H1 (cell line): ENCODE data around the gene PRRT4. TPM values are rescaled to one million over a fixed set of nuclear protein-coding genes. Genes with fewer than 3 reads are reported as not detected.

Source experiments
- CTCF ChIA-PET: fragments of 300-600 bp; sonication (Branson Sonifier 250); formaldehyde crosslinking; loops from one replicate; lab custom pipeline; 2021; ENCODE audit not compliant: partially characterized antibody; lab: Charles Lee
- POLR2A ChIA-PET: fragments of 300-600 bp; sonication (Branson Sonifier 250); formaldehyde crosslinking; loops from one replicate; lab custom pipeline; 2021; ENCODE audit warnings: inconsistent platforms; ENCODE audit not compliant: partially characterized antibody; lab: Charles Lee
- DNase-seq, 2 experiments: peaks; one replicate each; pipeline versions ENCODE4 v3.0.0 to v3.0.0-alpha.2; 2010 to 2022; ENCODE audit warnings: low spot score in 2 of 2, low read depth in 1 of 2, mixed read lengths in 1 of 2
- FAIRE-seq: peaks from 2 replicates; lab custom pipeline; 2011; peaks lifted over from hg19 to GRCh38; lab: Jason Lieb, UNC
- H2AFZ ChIP-seq: 2 replicates; pipeline ENCODE4 v1.8.1; 2012; ENCODE audit warnings: low read length, inconsistent platforms
- H2AK5ac ChIP-seq: 2 replicates; pipeline ENCODE4 v1.6.1; 2013; ENCODE audit warnings: low read depth, low read length
- H2BK120ac ChIP-seq: replicated peaks from 2 replicates; pipeline ENCODE3; 2013; ENCODE audit warnings: low read depth, low read length, inconsistent platforms
- H2BK12ac ChIP-seq: 2 replicates; pipeline ENCODE4 v1.6.1; 2013; ENCODE audit warnings: low read depth, low read length
- H2BK15ac ChIP-seq: 2 replicates; pipeline ENCODE4 v1.6.1; 2013; ENCODE audit warnings: low read length
- H2BK20ac ChIP-seq: 2 replicates; pipeline ENCODE4 v1.6.1; 2013; ENCODE audit warnings: low read length
- H2BK5ac ChIP-seq: 2 replicates; pipeline ENCODE4 v1.6.1; 2013; ENCODE audit warnings: low read depth, low read length
- H3K14ac ChIP-seq: 2 replicates; pipeline ENCODE4 v1.6.1; 2013; ENCODE audit warnings: inconsistent platforms; ENCODE audit not compliant: insufficient read length
- H3K18ac ChIP-seq: 2 replicates; pipeline ENCODE4 v1.6.1; 2013; ENCODE audit warnings: low read length; ENCODE audit errors: extremely low read depth
- H3K23ac ChIP-seq: 2 replicates; pipeline ENCODE4 v1.6.1; 2013; ENCODE audit warnings: inconsistent platforms; ENCODE audit not compliant: insufficient read length
- H3K23me2 ChIP-seq: 2 replicates; pipeline ENCODE4 v1.6.1; 2013; ENCODE audit warnings: low read depth, low read length
- H3K27ac ChIP-seq: 2 replicates; pipeline ENCODE4 v1.6.1; 2011; ENCODE audit warnings: low read depth, low read length, inconsistent platforms
- H3K27me3 ChIP-seq, 4 experiments: replicated peaks in 1 of 4; 1 replicate in 1 of 4; 2 replicates in 3 of 4; pipeline versions ENCODE4 v1.6.1 to v1.8.1; 2011 to 2013; ENCODE audit warnings: low read length in 3 of 4, mild to moderate bottlenecking in 3 of 4, inconsistent platforms in 2 of 4, mixed read lengths in 2 of 4, moderate library complexity in 1 of 4; ENCODE audit not compliant: control insufficient read depth in 3 of 4, insufficient read depth in 3 of 4; ENCODE audit errors: extremely low read depth in 1 of 4
- H3K36me3 ChIP-seq, 4 experiments: 2 replicates each; pipeline versions ENCODE4 v1.6.1 to v1.8.1; 2011 to 2013; ENCODE audit warnings: mild to moderate bottlenecking in 4 of 4, low read length in 3 of 4, moderate library complexity in 2 of 4, control low read depth in 1 of 4, inconsistent platforms in 1 of 4; ENCODE audit not compliant: insufficient read depth in 4 of 4, control insufficient read depth in 2 of 4
- H3K4ac ChIP-seq: replicated peaks from 2 replicates; pipeline ENCODE3; 2013; ENCODE audit warnings: low read length, low read depth, mixed read lengths, inconsistent platforms; ENCODE audit not compliant: insufficient read length
- H3K4me1 ChIP-seq, 4 experiments: replicated peaks in 1 of 4; 1 replicate in 1 of 4; 2 replicates in 3 of 4; pipeline versions ENCODE4 v1.6.1 to v1.8.1; 2011 to 2013; ENCODE audit warnings: low read length in 3 of 4, inconsistent platforms in 2 of 4, mixed read lengths in 1 of 4; ENCODE audit not compliant: insufficient read depth in 4 of 4, control insufficient read depth in 3 of 4
- H3K4me2 ChIP-seq, 2 experiments: 2 replicates each; pipeline versions ENCODE4 v1.6.1 to v1.8.1; 2011 to 2013; ENCODE audit warnings: low read depth in 2 of 2, low read length in 2 of 2, control low read depth in 1 of 2, inconsistent platforms in 1 of 2, mild to moderate bottlenecking in 1 of 2; ENCODE audit not compliant: insufficient read depth in 1 of 2
- H3K4me3 ChIP-seq, 4 experiments: fragments of 200-600, 300-600 bp in 1 of 4; sonication (generic), shearing (Covaris generic), sonication (Bioruptor Twin) in 1 of 4; 2 replicates each; pipeline versions ENCODE4 v1.5.1 to v1.8.1; 2011 to 2016; ENCODE audit warnings: low read length in 4 of 4, low read depth in 3 of 4, control low read depth in 2 of 4, inconsistent platforms in 2 of 4, mild to moderate bottlenecking in 2 of 4, mixed read lengths in 1 of 4, moderate library complexity in 1 of 4; ENCODE audit not compliant: insufficient read depth in 2 of 4; ENCODE audit errors: extremely low read depth in 1 of 4
- H3K56ac ChIP-seq: replicated peaks from 2 replicates; pipeline ENCODE3; 2013; ENCODE audit warnings: low read depth, mild to moderate bottlenecking, mixed read lengths, low read length, inconsistent platforms; ENCODE audit not compliant: insufficient read length
- H3K79me1 ChIP-seq: 2 replicates; pipeline ENCODE4 v1.6.1; 2013; ENCODE audit warnings: low read depth, low read length, control low read depth
- H3K79me2 ChIP-seq, 2 experiments: 2 replicates each; pipeline versions ENCODE4 v1.6.1 to v1.8.1; 2012 to 2013; ENCODE audit warnings: low read length in 2 of 2, mild to moderate bottlenecking in 2 of 2, inconsistent platforms in 1 of 2; ENCODE audit not compliant: insufficient read depth in 2 of 2, control insufficient read depth in 1 of 2
- H3K9ac ChIP-seq, 4 experiments: replicated peaks in 1 of 4; 1 replicate in 1 of 4; 2 replicates in 3 of 4; pipeline versions ENCODE4 v1.6.1 to v1.8.1; 2011 to 2013; ENCODE audit warnings: low read depth in 3 of 4, low read length in 3 of 4, control low read depth in 2 of 4, mild to moderate bottlenecking in 2 of 4, moderate library complexity in 2 of 4, inconsistent platforms in 1 of 4; ENCODE audit errors: extremely low read depth in 1 of 4
- H3K9me3 ChIP-seq, 2 experiments: 2 replicates each; pipeline versions ENCODE4 v1.6.1 to v1.8.1; 2012 to 2013; ENCODE audit warnings: mild to moderate bottlenecking in 2 of 2, moderate library complexity in 2 of 2, control low read depth in 1 of 2, inconsistent platforms in 1 of 2, low read depth in 1 of 2, low read length in 1 of 2, mixed read lengths in 1 of 2; ENCODE audit not compliant: insufficient read depth in 2 of 2
- H4K20me1 ChIP-seq, 2 experiments: replicated peaks in 1 of 2; 2 replicates each; pipeline versions ENCODE3 to v1.8.1; 2011 to 2013; ENCODE audit warnings: inconsistent platforms in 2 of 2, low read length in 2 of 2, mild to moderate bottlenecking in 1 of 2; ENCODE audit not compliant: insufficient read depth in 2 of 2, control insufficient read depth in 1 of 2
- H4K5ac ChIP-seq: 2 replicates; pipeline ENCODE4 v1.6.1; 2013; ENCODE audit warnings: low read length, low read depth, mixed read lengths, inconsistent platforms; ENCODE audit not compliant: insufficient read length
- H4K8ac ChIP-seq: 2 replicates; pipeline ENCODE4 v1.8.0; 2013; ENCODE audit warnings: mild to moderate bottlenecking, moderate library complexity, low read length, inconsistent platforms; ENCODE audit not compliant: insufficient read depth; ENCODE audit errors: extremely low read depth
- H4K91ac ChIP-seq: replicated peaks from 2 replicates; pipeline ENCODE3; 2013; ENCODE audit warnings: low read length, mixed read lengths, inconsistent platforms; ENCODE audit not compliant: insufficient read length
- ASH2L ChIP-seq: fragments of 200-600, 300-600 bp; sonication (generic); IDR thresholded peaks from one replicate; pipeline ENCODE4 v1.7.1; 2017; ENCODE audit warnings: low read length
- KDM5A ChIP-seq: fragments of 200-600 bp; IDR thresholded peaks from 2 replicates; pipeline ENCODE4 v1.7.1; 2012; ENCODE audit warnings: mild to moderate bottlenecking, low read length, inconsistent platforms, mixed read lengths
- SUZ12 ChIP-seq: fragments of 200-600 bp; sonication (generic); IDR thresholded peaks from 2 replicates; pipeline ENCODE4 v1.6.1; 2012; ENCODE audit warnings: mild to moderate bottlenecking, inconsistent platforms, low read length, moderate library complexity, mixed read lengths
- WGBS, 2 experiments: shearing (Covaris generic) in 1 of 2; methylation state at CpG; one replicate each; pipeline versions ENCODE4 v1.1.6 to v1.1.7; 2013 to 2015; ENCODE audit warnings: low lambda C conversion rate in 2 of 2, mixed read lengths in 2 of 2, inconsistent platforms in 1 of 2, low coverage in 1 of 2, missing lambda C conversion rate in 1 of 2; ENCODE audit not compliant: insufficient replicate concordance in 2 of 2, insufficient coverage in 1 of 2, insufficient read length in 1 of 2; ENCODE audit errors: extremely low coverage in 1 of 2, missing lambda C conversion rate in 1 of 2; 5-methylcytosine and 5-hydroxymethylcytosine counted together
- polyA plus RNA-seq, 7 experiments: library from polyadenylated mRNA; depleted of rRNA in 3 of 7; stranded (reverse) in 5 of 7; unstranded in 2 of 7; fragments of >200 nt in 5 of 7; fragments of 200-250 nt in 2 of 7; gene quantifications; 1 replicate in 5 of 7; 2 replicates in 1 of 7; 4 replicates in 1 of 7; pipeline versions ENCODE4 v1.2.1 to v1.2.3, GENCODE V29; 2011 to 2013; ENCODE audit warnings: missing spikeins in 2 of 7, mixed read lengths in 2 of 7
- total RNA-seq: library from RNA; stranded (reverse); fragmentation: NEBNext Ultra II Directional; extraction: Animal tissue kit (Norgen Biotek cat#: 25700); gene quantifications from 2 replicates; pipeline ENCODE4 v1.2.1, GENCODE V29; 2021

The PRRT4 gene
- total and polyA plus RNA-seq, 2 of the 8 experiments (the other 6 are each of a cell fraction or from before 2014, with no cell fraction given), result 0.34 to 1.0 TPM

- DNase-seq, result no peak
- CTCF ChIA-PET, result interaction anchor here (0.6 to 24.8 kb wide), 12 partner anchors 7 to 198 kb away, joined by 3 to 348 read pairs (median 8); no protein-coding TSS in a partner anchor
- Histone ChIP-seq H3K4me2 (peak overlapping the region; percentile 49 to 66), H3K9ac (no peak overlapping the region), H2BK15ac (no peak overlapping the region), H3K23me2 (peaks cover 14% of the 10 kb centered on the region; the same call in 1 of the 2 replicates), H3K27me3 (peaks cover 33 to 67% (median 53%) of the 10 kb centered on the region in 4 experiments), H3K36me3 (no peaks in the 10 kb centered on the region), H4K8ac (no peak overlapping the region), H2AFZ (no peak overlapping the region), H3K4ac (no peak overlapping the region), H2BK20ac (no peak overlapping the region), H2BK5ac (no peak overlapping the region), H3K9me3 (no peaks in the 10 kb centered on the region), H3K79me1 (no peaks in the 10 kb centered on the region), H3K4me3 (peak overlapping the region in 3 of 4 experiments; percentile 29 to 50 (median 47); a peak in 5 of 8 replicates), H3K56ac (no peak overlapping the region), H2AK5ac (no peak overlapping the region), H3K23ac (no peak overlapping the region), H4K91ac (no peak overlapping the region), H2BK12ac (no peak overlapping the region), H4K5ac (no peak overlapping the region), H4K20me1 (peaks cover 6 to 20% of the 10 kb centered on the region in 2 experiments), H3K4me1 (peaks cover 0 to 37% (median 27%) of the 10 kb centered on the region in 4 experiments; a peak in 6 of 7 replicates), H3K18ac (no peak overlapping the region), H3K14ac (no peak overlapping the region), H2BK120ac (no peak overlapping the region), H3K79me2 (no peaks in the 10 kb centered on the region), H3K27ac (no peak overlapping the region)
- POLR2A ChIA-PET, result interaction anchor here (2.3 kb wide), 1 partner anchor 11 kb away, joined by 8 read pairs; no protein-coding TSS in a partner anchor
- 30% methylated on average over 15 of the region's 17 CpGs; no CpG with 5 or more reads in 1 of the 2 experiments for WGBS, 2 experiments
- no peak for FAIRE-seq
- no peak for TF ChIP-seq KDM5A
- TF ChIP-seq ASH2L, result no peak
- 0 out of 2 replicates have a peak, but pooled peaks have one; percentile 40 for TF ChIP-seq SUZ12
Observed at GRCh38 chr7:128406314-128407232, 45.1 kb upstream of the PRRT4 start.
